SJSA1 (cell line): ENCODE results near the gene RTN4RL1. TPM values are rescaled to one million over a fixed set of nuclear protein-coding genes. Genes with fewer than 3 reads are reported as not detected.

Source experiments
- DNase-seq, 2 experiments: peaks; one replicate each; pipeline ENCODE4 v3.0.0-alpha.2; 2015 to 2020; ENCODE audit warnings: low spot score in 2 of 2, low read depth in 1 of 2
- H3K27ac ChIP-seq: fragments of 250-450 bp; sonication (Bioruptor Pico); 2 replicates; pipeline ENCODE4 v1.5.1; 2020; ENCODE audit warnings: mild to moderate bottlenecking, moderate library complexity
- H3K27me3 ChIP-seq: fragments of 250-450 bp; sonication (Bioruptor Pico); replicated peaks from 2 replicates; pipeline ENCODE4 v1.5.1; 2020; ENCODE audit warnings: mild to moderate bottlenecking, moderate library complexity
- H3K36me3 ChIP-seq: fragments of 250-450 bp; sonication (Bioruptor Pico); 2 replicates; pipeline ENCODE4 v1.5.1; 2020; ENCODE audit warnings: mild to moderate bottlenecking
- H3K4me1 ChIP-seq: fragments of 250-450 bp; sonication (Bioruptor Pico); replicated peaks from 2 replicates; pipeline ENCODE4 v1.6.1; 2021; ENCODE audit warnings: mild to moderate bottlenecking
- H3K4me3 ChIP-seq: fragments of 250-450 bp; sonication (Bioruptor Pico); 2 replicates; pipeline ENCODE4 v1.5.1; 2020; ENCODE audit warnings: mild to moderate bottlenecking
- H3K9me3 ChIP-seq: fragments of 250-450 bp; sonication (Bioruptor Pico); replicated peaks from 2 replicates; pipeline ENCODE4 v1.5.1; 2020; ENCODE audit warnings: mild to moderate bottlenecking
- total RNA-seq: library from RNA; depleted of rRNA; stranded (reverse); fragments of >200 nt; shearing (Covaris generic); gene quantifications from 2 replicates; pipeline ENCODE4 v1.2.3, GENCODE V29; 2014; rRNA removed

RTN4RL1 gene
- total RNA-seq = not detected in 2 replicates

DNA sequence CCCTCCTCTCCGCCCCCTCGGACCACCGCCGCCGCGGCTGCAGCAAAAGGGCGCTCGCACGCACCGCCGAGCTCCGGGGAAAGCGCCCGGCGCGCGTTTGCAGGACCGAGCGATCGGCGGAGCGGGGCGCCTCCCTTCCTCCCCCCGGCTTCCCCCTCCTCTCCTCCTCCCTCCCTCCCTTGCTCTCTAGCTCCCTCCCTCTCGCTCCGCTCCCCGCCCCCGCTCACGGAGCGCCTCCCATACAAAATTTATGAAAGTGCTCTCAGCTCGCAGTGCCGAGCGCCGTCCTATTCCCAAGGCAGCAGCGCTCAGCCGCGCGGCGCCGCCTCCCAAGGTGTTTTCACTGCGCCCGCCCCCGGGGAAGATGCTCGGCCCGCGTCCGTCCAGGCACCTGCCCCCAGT, at the start of gene RTN4RL1:
RTN4RL1 (minus strand) TSS at position 115 of the 402 bp plus-strand sequence. CDS start 469 bp downstream, outside the sequence.
- no peak within 1 kb of the TSS for H3K27ac ChIP-seq
- peaks cover 50% of the 10 kb centered on the region for H3K27me3 ChIP-seq
- DNase-seq = no peak
- H3K4me1 ChIP-seq = peaks cover 30% of the 10 kb centered on the region
- no peaks in the 10 kb centered on the region; the same call in 1 of the 2 replicates for H3K9me3 ChIP-seq
- H3K4me3 ChIP-seq = peak within 1 kb of the TSS; percentile 19
- peaks cover 3% of the 10 kb centered on the region for H3K36me3 ChIP-seq

DNA sequence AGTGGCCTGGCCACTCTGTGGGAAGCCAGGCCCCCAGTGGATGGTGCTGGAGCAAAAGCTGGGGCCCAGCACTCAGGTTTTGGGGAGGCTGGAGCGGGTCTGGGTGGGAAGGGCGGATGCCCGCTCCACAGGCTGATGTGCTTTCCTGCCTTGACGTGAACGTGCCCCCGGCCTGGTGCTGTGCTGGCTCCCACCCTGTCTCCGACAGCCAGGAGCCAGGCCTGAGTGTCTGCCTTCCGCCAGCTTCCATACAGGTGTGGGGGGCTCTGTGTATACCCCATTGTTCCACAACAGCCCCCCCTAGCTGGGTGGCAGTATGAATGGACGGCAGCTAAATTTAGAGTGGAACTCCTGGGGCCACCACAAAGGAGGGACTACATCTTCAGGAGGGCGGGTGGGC, 49.8 kb upstream of the RTN4RL1 start:
- Histone ChIP-seq H3K36me3 (peaks cover 31% of the 10 kb centered on the region), H3K27ac (peak overlapping the region; percentile 31; the same call in 1 of the 2 replicates), H3K9me3 (no peaks in the 10 kb centered on the region), H3K4me3 (no peak overlapping the region), H3K4me1 (peaks cover 68% of the 10 kb centered on the region), H3K27me3 (no peaks in the 10 kb centered on the region)
- DNase-seq = no peak

DNA sequence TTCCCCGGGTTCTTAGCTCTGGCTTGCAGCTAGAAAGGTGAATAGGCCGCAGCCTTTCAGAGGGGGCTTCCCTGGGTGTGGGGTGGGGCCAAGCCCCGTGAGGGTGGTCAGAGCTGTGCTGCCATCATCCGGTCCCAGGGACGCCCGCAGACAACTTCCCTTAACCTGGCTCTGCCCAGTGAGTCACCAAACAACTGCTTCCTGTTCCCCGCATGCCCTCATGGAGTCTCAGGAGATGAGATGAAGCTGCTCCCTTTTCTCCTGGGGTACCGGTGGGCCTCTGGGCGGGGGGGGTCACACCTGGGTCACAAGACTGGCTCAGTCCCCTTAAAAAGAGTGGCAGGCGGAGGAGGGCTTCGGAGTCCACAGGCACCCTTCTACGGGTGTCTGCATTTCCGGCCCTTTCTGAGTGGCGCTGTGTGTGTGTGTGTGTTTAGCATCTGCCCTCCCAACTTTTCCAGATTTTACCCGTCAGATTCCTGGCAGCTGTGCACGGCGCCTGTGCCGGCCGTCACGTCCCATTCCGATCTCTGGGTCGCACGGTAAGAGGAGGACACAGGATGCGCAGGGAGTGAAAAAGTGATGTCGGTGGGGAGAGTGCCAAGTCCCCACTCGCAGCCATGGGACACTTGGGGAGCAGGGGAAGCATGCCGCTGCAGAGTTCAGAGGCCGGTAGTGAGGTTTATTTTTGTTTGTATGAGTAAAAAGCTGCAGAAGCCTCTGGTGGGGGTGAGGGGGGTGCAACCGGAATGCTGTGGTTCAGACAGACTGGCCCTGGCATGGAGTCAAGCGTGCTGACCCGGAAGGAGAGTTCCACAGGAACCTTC, 46.5 kb upstream of the RTN4RL1 start:
- Histone ChIP-seq H3K9me3 (no peaks in the 10 kb centered on the region), H3K27ac (peak overlapping the region; percentile 97), H3K27me3 (no peaks in the 10 kb centered on the region), H3K4me3 (peak overlapping the region; percentile 18), H3K4me1 (peaks cover 88% of the 10 kb centered on the region), H3K36me3 (peaks cover 12% of the 10 kb centered on the region)
- DNase-seq = peak; percentile 93 to 94

GRCh38 chr17:2071024-2071385, 45.9 kb upstream of the RTN4RL1 start:
- peaks cover 88% of the 10 kb centered on the region for H3K4me1 ChIP-seq
- H3K27ac ChIP-seq = peak overlapping the region; percentile 97
- no peaks in the 10 kb centered on the region for H3K27me3 ChIP-seq
- H3K4me3 ChIP-seq = peak overlapping the region; percentile 18
- peaks cover 19% of the 10 kb centered on the region for H3K36me3 ChIP-seq
- no peak for DNase-seq
- H3K9me3 ChIP-seq = no peaks in the 10 kb centered on the region

- peak; percentile 91 to 92 for DNase-seq
- H3K4me1 ChIP-seq = peaks cover 88% of the 10 kb centered on the region
- peaks cover 20% of the 10 kb centered on the region for H3K36me3 ChIP-seq
- H3K9me3 ChIP-seq = no peaks in the 10 kb centered on the region
- H3K4me3 ChIP-seq = no peak overlapping the region; the same call in 1 of the 2 replicates
- peak overlapping the region; percentile 97 for H3K27ac ChIP-seq
- H3K27me3 ChIP-seq = no peaks in the 10 kb centered on the region
Measured at GRCh38 chr17:2070241-2071023, 45.3 kb upstream of the RTN4RL1 start.

DNA sequence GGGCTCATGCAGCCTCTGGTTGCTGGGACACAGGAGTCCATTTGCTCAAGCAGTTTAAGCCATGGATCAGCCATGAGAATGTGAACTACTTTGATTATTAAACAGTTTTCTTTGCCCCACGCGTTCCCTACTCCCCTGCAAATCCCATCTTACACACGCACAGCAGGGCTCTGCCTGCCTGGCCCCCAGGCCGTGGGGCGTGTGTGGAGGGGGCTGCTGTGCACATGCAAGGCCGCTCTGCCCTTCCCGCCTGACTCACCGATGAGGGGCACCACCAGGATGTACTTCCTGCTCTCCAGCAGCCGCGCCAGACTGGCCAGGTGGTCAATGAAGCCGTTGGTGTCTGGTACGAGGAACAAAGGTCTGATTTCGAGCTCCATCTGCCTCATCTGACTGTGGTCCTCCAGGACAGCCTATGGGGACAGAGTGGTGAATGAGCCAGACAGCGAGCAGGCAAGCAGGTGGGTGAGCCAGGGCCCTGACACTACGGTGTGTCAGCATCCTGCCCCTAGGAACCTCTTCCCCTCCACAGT, 43.5 kb upstream of the RTN4RL1 start:
- Histone ChIP-seq H3K27ac (peak overlapping the region; percentile 97), H3K4me3 (peak overlapping the region; percentile 3), H3K36me3 (peaks cover 39% of the 10 kb centered on the region), H3K4me1 (peaks cover 92% of the 10 kb centered on the region), H3K27me3 (no peaks in the 10 kb centered on the region), H3K9me3 (no peaks in the 10 kb centered on the region)
- DNase-seq = peak; percentile 95

DNA sequence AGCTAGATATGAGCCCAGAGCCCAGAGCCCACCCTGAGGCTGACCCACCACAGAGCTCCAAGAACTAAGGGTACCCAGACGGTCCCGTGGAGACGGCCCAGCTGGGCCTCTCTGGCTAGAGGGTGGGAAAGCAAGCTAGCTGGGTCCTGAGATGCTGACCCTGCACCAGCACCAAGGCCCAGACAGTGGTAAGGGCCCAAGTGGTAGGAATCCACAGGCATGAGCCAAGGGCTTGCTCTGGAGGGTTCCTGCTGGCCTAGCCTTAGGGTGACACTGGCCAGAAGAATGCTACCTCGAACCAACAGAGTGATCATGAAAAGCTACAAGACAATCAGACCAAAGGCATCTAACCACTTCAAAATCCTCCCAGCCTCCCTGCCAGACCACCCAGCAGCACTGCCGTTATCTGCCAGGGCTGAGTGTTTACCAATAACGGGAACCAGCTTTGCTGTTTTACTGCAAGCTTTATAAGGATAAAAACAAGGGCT, 42.9 kb upstream of the RTN4RL1 start:
- DNase-seq = peak; percentile 96 to 97
- H3K27me3 ChIP-seq = no peaks in the 10 kb centered on the region
- peaks cover 44% of the 10 kb centered on the region for H3K36me3 ChIP-seq
- peaks cover 91% of the 10 kb centered on the region for H3K4me1 ChIP-seq
- no peak overlapping the region for H3K4me3 ChIP-seq
- H3K27ac ChIP-seq = peak overlapping the region; percentile 97
- H3K9me3 ChIP-seq = no peaks in the 10 kb centered on the region

DNA sequence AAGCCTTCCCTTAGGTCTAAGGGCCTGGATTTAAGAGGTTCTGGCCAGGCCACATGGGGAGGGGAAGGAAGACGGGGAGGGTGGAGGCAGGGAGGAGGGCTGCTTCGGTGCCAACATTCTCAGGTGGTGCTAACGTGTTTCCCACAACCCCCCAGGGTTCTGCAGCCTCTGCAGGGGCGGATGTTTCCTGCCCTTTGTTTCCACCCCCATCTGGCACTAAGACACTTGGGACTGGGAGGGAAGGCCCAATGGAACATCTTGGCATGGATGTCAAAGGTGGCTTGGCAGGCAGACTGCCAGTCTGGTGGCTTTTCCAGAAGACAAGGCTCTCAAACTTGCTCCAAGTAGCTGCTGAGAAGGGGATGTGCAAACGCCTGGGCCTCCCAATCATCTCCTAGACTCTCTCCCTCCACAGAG, 42.5 kb upstream of the RTN4RL1 start:
- H3K4me3 ChIP-seq = no peak overlapping the region
- H3K27me3 ChIP-seq = no peaks in the 10 kb centered on the region
- H3K4me1 ChIP-seq = peaks cover 91% of the 10 kb centered on the region
- DNase-seq = peak in 1 of 2 experiments; percentile 75
- peak overlapping the region; percentile 97 for H3K27ac ChIP-seq
- no peaks in the 10 kb centered on the region for H3K9me3 ChIP-seq
- peaks cover 48% of the 10 kb centered on the region for H3K36me3 ChIP-seq

GRCh38 chr17:2067048-2067561, 42.0 kb upstream of the RTN4RL1 start:
- no peak overlapping the region for H3K4me3 ChIP-seq
- H3K27me3 ChIP-seq = no peaks in the 10 kb centered on the region
- peak overlapping the region; percentile 97 for H3K27ac ChIP-seq
- H3K9me3 ChIP-seq = no peaks in the 10 kb centered on the region
- H3K36me3 ChIP-seq = peaks cover 53% of the 10 kb centered on the region
- H3K4me1 ChIP-seq = peaks cover 91% of the 10 kb centered on the region
- DNase-seq = no peak

DNA sequence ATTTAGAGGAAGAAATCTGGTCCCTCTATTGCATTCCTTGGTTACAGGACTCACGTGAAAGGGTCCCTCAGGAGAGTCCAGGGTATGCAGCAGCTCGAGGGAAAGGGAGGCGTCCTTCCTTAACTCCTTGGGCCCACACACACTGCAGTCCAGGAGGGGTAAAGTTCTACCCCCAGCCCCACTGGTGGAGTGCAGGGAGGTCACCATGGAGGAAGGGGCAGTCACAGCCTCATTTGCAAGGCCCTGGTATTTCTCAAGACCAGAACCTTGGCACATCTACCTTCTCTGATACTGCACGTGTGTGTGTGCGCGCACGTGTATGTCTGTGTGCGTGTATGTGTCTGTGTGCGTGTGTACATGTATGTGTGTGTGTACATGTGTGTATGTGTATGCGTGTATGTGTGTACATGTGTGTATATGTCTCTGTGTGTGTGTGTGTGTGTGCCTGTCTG, 40.8 kb upstream of the RTN4RL1 start:
- Histone ChIP-seq H3K4me1 (peaks cover 82% of the 10 kb centered on the region), H3K4me3 (no peak overlapping the region), H3K36me3 (peaks cover 65% of the 10 kb centered on the region), H3K9me3 (no peaks in the 10 kb centered on the region), H3K27me3 (no peaks in the 10 kb centered on the region), H3K27ac (peak overlapping the region; percentile 97)
- DNase-seq = no peak

GRCh38 chr17:2064980-2065785, 40.0 kb upstream of the RTN4RL1 start:
- Histone ChIP-seq H3K27ac (peak overlapping the region; percentile 97), H3K4me1 (peaks cover 77% of the 10 kb centered on the region), H3K4me3 (no peak overlapping the region), H3K9me3 (no peaks in the 10 kb centered on the region), H3K27me3 (no peaks in the 10 kb centered on the region), H3K36me3 (peaks cover 73% of the 10 kb centered on the region)
- DNase-seq = peak; percentile 88 to 90

DNA sequence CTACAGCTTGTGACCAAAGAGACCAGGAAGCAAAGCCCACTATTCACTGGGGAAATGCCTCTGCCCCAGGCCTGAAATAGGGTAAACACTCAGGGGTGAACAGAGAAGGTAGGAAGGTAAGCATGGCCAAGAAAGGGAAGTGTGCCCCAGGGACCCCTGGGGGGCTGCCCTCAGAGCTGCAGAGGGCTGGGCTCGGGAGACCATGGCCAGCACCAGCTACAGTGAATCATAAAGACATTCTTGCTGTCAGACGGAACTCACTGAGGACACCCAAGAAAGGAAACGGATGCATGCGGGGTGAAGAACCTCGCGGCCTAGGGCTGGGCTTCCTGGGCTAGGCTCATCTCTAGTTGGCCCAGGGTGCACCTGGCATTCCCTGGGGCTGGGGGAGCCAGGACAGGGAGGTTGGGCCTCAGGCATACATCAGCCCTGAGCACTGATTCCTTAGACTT, 39.4 kb upstream of the RTN4RL1 start:
- H3K36me3 ChIP-seq = peaks cover 79% of the 10 kb centered on the region
- no peaks in the 10 kb centered on the region for H3K9me3 ChIP-seq
- H3K27ac ChIP-seq = peak overlapping the region; percentile 97
- H3K4me3 ChIP-seq = no peak overlapping the region
- H3K4me1 ChIP-seq = peaks cover 71% of the 10 kb centered on the region
- H3K27me3 ChIP-seq = no peaks in the 10 kb centered on the region
- DNase-seq = no peak

GRCh38 chr17:2064147-2064489, 39.0 kb upstream of the RTN4RL1 start:
- no peaks in the 10 kb centered on the region for H3K9me3 ChIP-seq
- peaks cover 66% of the 10 kb centered on the region for H3K4me1 ChIP-seq
- H3K27ac ChIP-seq = peak overlapping the region; percentile 97; the same call in 1 of the 2 replicates
- H3K27me3 ChIP-seq = no peaks in the 10 kb centered on the region
- no peak overlapping the region for H3K4me3 ChIP-seq
- H3K36me3 ChIP-seq = peaks cover 83% of the 10 kb centered on the region
- no peak for DNase-seq
